Mesendoderm (in vitro differentiated cells): Measurements from ENCODE around the gene FUZ.

Source experiments
- DNase-seq: peaks from one replicate; pipeline ENCODE4 v3.0.0; 2013
- H2AK5ac ChIP-seq: 2 replicates; pipeline ENCODE4 v1.6.1; 2013; ENCODE audit warnings: low read length, inconsistent platforms
- H2BK120ac ChIP-seq: 2 replicates; pipeline ENCODE4 v1.6.1; 2013; ENCODE audit warnings: low read depth, mild to moderate bottlenecking, low read length, moderate library complexity, mixed read lengths
- H2BK15ac ChIP-seq: replicated peaks from 2 replicates; pipeline ENCODE4 v1.6.1; 2013; ENCODE audit warnings: low read depth, mild to moderate bottlenecking, moderate library complexity
- H2BK5ac ChIP-seq: 2 replicates; pipeline ENCODE4 v1.6.1; 2013; ENCODE audit warnings: low read length, inconsistent platforms
- H3K18ac ChIP-seq: 2 replicates; pipeline ENCODE4 v1.6.1; 2013; ENCODE audit warnings: mild to moderate bottlenecking, low read length, mixed read lengths
- H3K23ac ChIP-seq: one replicate; pipeline ENCODE4 v1.6.1; 2013; ENCODE audit warnings: low read length
- H3K27ac ChIP-seq: 2 replicates; pipeline ENCODE4 v1.5.1; 2013; ENCODE audit warnings: low read depth, mild to moderate bottlenecking, inconsistent platforms, low read length, moderate library complexity
- H3K27me3 ChIP-seq: 2 replicates; pipeline ENCODE4 v1.6.1; 2013; ENCODE audit warnings: low read length, control low read depth, mild to moderate bottlenecking, inconsistent platforms; ENCODE audit not compliant: insufficient read depth, poor library complexity
- H3K36me3 ChIP-seq: 2 replicates; pipeline ENCODE4 v1.6.1; 2013; ENCODE audit warnings: low read length, inconsistent platforms; ENCODE audit not compliant: control insufficient read depth, insufficient read depth
- H3K4ac ChIP-seq: one replicate; pipeline ENCODE4 v1.6.1; 2013; ENCODE audit warnings: low read depth, mild to moderate bottlenecking, low read length, moderate library complexity
- H3K4me1 ChIP-seq: 2 replicates; pipeline ENCODE4 v1.6.1; 2013; ENCODE audit warnings: low read depth, low read length, inconsistent platforms; ENCODE audit not compliant: control insufficient read depth
- H3K4me2 ChIP-seq: 2 replicates; pipeline ENCODE4 v1.6.1; 2013; ENCODE audit warnings: low read length
- H3K4me3 ChIP-seq: 2 replicates; pipeline ENCODE4 v1.5.1; 2013; ENCODE audit warnings: mild to moderate bottlenecking, low read length
- H3K56ac ChIP-seq: one replicate; pipeline ENCODE4 v1.6.1; 2013; ENCODE audit warnings: low read length
- H3K79me1 ChIP-seq: 2 replicates; pipeline ENCODE4 v1.6.1; 2013; ENCODE audit warnings: low read length, inconsistent platforms
- H3K79me2 ChIP-seq: 2 replicates; pipeline ENCODE4 v1.6.1; 2013; ENCODE audit warnings: mild to moderate bottlenecking, low read length; ENCODE audit not compliant: control insufficient read depth, insufficient read depth
- H3K9ac ChIP-seq: 2 replicates; pipeline ENCODE4 v1.6.1; 2013; ENCODE audit warnings: low read length, inconsistent platforms
- H4K5ac ChIP-seq: one replicate; pipeline ENCODE4 v1.6.1; 2013; ENCODE audit warnings: low read length
- H4K8ac ChIP-seq: one replicate; pipeline ENCODE4 v1.6.1; 2013; ENCODE audit warnings: low read depth, mild to moderate bottlenecking, control low read depth, low read length, moderate library complexity
- WGBS: extraction: QIAGEN DNeasy Blood & Tissue Kit; methylation state at CpG from one replicate; pipeline ENCODE4 v1.1.7; 2013; ENCODE audit warnings: low lambda C conversion rate, missing lambda C conversion rate; ENCODE audit not compliant: insufficient coverage; ENCODE audit errors: extremely low coverage; 5-methylcytosine and 5-hydroxymethylcytosine counted together

Gene FUZ

GRCh38 chr19:49786376-49786820 lies 26.7 kb downstream of the FUZ start:
- Histone ChIP-seq H4K8ac (no peak overlapping the region), H3K79me2 (no peaks in the 10 kb centered on the region), H4K5ac (no peak overlapping the region), H3K9ac (no peak overlapping the region), H2BK15ac (no peak overlapping the region), H3K27ac (no peak overlapping the region), H3K4me3 (no peak overlapping the region), H2AK5ac (no peak overlapping the region), H3K27me3 (no peaks in the 10 kb centered on the region), H2BK120ac (no peak overlapping the region), H3K79me1 (no peaks in the 10 kb centered on the region), H3K4me2 (no peak overlapping the region), H3K36me3 (peaks cover 7% of the 10 kb centered on the region), H3K18ac (no peak overlapping the region), H3K56ac (no peak overlapping the region), H2BK5ac (no peak overlapping the region), H3K4me1 (no peaks in the 10 kb centered on the region), H3K23ac (no peak overlapping the region), H3K4ac (no peak overlapping the region)
- WGBS: no CpG with 5 or more reads among the region's 9 CpGs
- DNase-seq: peak; percentile 57

GRCh38 chr19:49782515-49782914 lies 30.6 kb downstream of the FUZ start:
- H3K4me3 ChIP-seq: no peak overlapping the region
- H3K4ac ChIP-seq: no peak overlapping the region
- peaks cover 7% of the 10 kb centered on the region for H3K36me3 ChIP-seq
- H3K4me2 ChIP-seq: no peak overlapping the region
- H3K23ac ChIP-seq: no peak overlapping the region
- no peaks in the 10 kb centered on the region for H3K79me2 ChIP-seq
- H3K9ac ChIP-seq: no peak overlapping the region
- no peak overlapping the region for H3K27ac ChIP-seq
- H2BK5ac ChIP-seq: no peak overlapping the region
- no peak overlapping the region for H2BK15ac ChIP-seq
- H3K18ac ChIP-seq: no peak overlapping the region
- H4K5ac ChIP-seq: no peak overlapping the region
- DNase-seq: no peak
- H3K56ac ChIP-seq: no peak overlapping the region
- WGBS: no CpG with 5 or more reads among the region's 18 CpGs
- no peaks in the 10 kb centered on the region for H3K79me1 ChIP-seq
- H3K27me3 ChIP-seq: no peaks in the 10 kb centered on the region
- H4K8ac ChIP-seq: no peak overlapping the region
- no peak overlapping the region for H2AK5ac ChIP-seq
- H3K4me1 ChIP-seq: no peaks in the 10 kb centered on the region
- H2BK120ac ChIP-seq: no peak overlapping the region

GRCh38 chr19:49781394-49781793 lies 31.7 kb downstream of the FUZ start:
- Histone ChIP-seq H4K8ac (no peak overlapping the region), H4K5ac (no peak overlapping the region), H3K9ac (no peak overlapping the region), H3K79me1 (no peaks in the 10 kb centered on the region), H2BK15ac (no peak overlapping the region), H3K27ac (no peak overlapping the region), H3K4me1 (no peaks in the 10 kb centered on the region), H3K27me3 (no peaks in the 10 kb centered on the region), H3K4me3 (no peak overlapping the region), H3K18ac (no peak overlapping the region), H3K4me2 (no peak overlapping the region), H2BK5ac (no peak overlapping the region), H3K79me2 (no peaks in the 10 kb centered on the region), H2BK120ac (no peak overlapping the region), H3K23ac (no peak overlapping the region), H3K36me3 (peaks cover 7% of the 10 kb centered on the region), H3K56ac (no peak overlapping the region), H3K4ac (no peak overlapping the region), H2AK5ac (no peak overlapping the region)
- no peak for DNase-seq
- WGBS: no CpG with 5 or more reads among the region's 7 CpGs

GRCh38 chr19:49780861-49781260 lies 32.2 kb downstream of the FUZ start:
- H3K27me3 ChIP-seq: no peaks in the 10 kb centered on the region
- H3K4me2 ChIP-seq: no peak overlapping the region
- no peaks in the 10 kb centered on the region for H3K79me2 ChIP-seq
- H3K56ac ChIP-seq: peak overlapping the region; percentile 17
- H3K4me3 ChIP-seq: no peak overlapping the region
- peaks cover 2% of the 10 kb centered on the region for H3K79me1 ChIP-seq
- no peak overlapping the region for H2BK5ac ChIP-seq
- no peak overlapping the region for H4K8ac ChIP-seq
- H3K4me1 ChIP-seq: no peaks in the 10 kb centered on the region
- no peak overlapping the region for H3K27ac ChIP-seq
- WGBS: no CpG with 5 or more reads among the region's 8 CpGs
- peaks cover 7% of the 10 kb centered on the region for H3K36me3 ChIP-seq
- H3K23ac ChIP-seq: no peak overlapping the region
- H3K18ac ChIP-seq: no peak overlapping the region
- DNase-seq: peak; percentile 37
- H2AK5ac ChIP-seq: no peak overlapping the region
- H4K5ac ChIP-seq: no peak overlapping the region
- H3K9ac ChIP-seq: no peak overlapping the region
- H2BK120ac ChIP-seq: no peak overlapping the region
- H2BK15ac ChIP-seq: no peak overlapping the region
- no peak overlapping the region for H3K4ac ChIP-seq

- H3K4me2 ChIP-seq: no peak overlapping the region
Measured at GRCh38 chr19:49779731-49780555, 33.1 kb downstream of the FUZ start.

GRCh38 chr19:49776371-49776764 lies 36.7 kb downstream of the FUZ start:
- no peak overlapping the region for H3K56ac ChIP-seq
- no CpG with 5 or more reads among the region's 6 CpGs for WGBS
- no peak overlapping the region for H3K9ac ChIP-seq
- no peaks in the 10 kb centered on the region for H3K27me3 ChIP-seq
- H3K36me3 ChIP-seq: no peaks in the 10 kb centered on the region
- no peaks in the 10 kb centered on the region for H3K4me1 ChIP-seq
- no peak overlapping the region for H3K4ac ChIP-seq
- H3K27ac ChIP-seq: no peak overlapping the region
- H2BK120ac ChIP-seq: no peak overlapping the region
- H4K5ac ChIP-seq: no peak overlapping the region
- H2BK15ac ChIP-seq: no peak overlapping the region
- no peak overlapping the region for H3K4me3 ChIP-seq
- H3K79me2 ChIP-seq: no peaks in the 10 kb centered on the region
- peaks cover 2% of the 10 kb centered on the region for H3K79me1 ChIP-seq
- no peak overlapping the region for H3K18ac ChIP-seq
- H3K23ac ChIP-seq: no peak overlapping the region
- no peak overlapping the region for H2AK5ac ChIP-seq
- no peak overlapping the region for H3K4me2 ChIP-seq
- no peak overlapping the region for H2BK5ac ChIP-seq
- no peak overlapping the region for H4K8ac ChIP-seq
- DNase-seq: no peak

More at GRCh38 chr19:49779731-49780555, 33.1 kb downstream of the FUZ start:
- H3K4me1 ChIP-seq: no peaks in the 10 kb centered on the region
- H3K27ac ChIP-seq: no peak overlapping the region
- WGBS: no CpG with 5 or more reads among the region's 11 CpGs
- H2AK5ac ChIP-seq: no peak overlapping the region
- H4K5ac ChIP-seq: no peak overlapping the region
- H4K8ac ChIP-seq: no peak overlapping the region
- H3K36me3 ChIP-seq: peaks cover 5% of the 10 kb centered on the region
- no peak overlapping the region for H3K56ac ChIP-seq
- H3K79me2 ChIP-seq: no peaks in the 10 kb centered on the region
- H3K27me3 ChIP-seq: no peaks in the 10 kb centered on the region
- no peak overlapping the region for H2BK15ac ChIP-seq
- H2BK5ac ChIP-seq: no peak overlapping the region
- no peak overlapping the region for H3K4me3 ChIP-seq
- peaks cover 2% of the 10 kb centered on the region for H3K79me1 ChIP-seq
- H3K18ac ChIP-seq: no peak overlapping the region
- no peak overlapping the region for H3K23ac ChIP-seq
- no peak overlapping the region for H3K9ac ChIP-seq
- no peak overlapping the region for H3K4ac ChIP-seq
- no peak for DNase-seq
- H2BK120ac ChIP-seq: no peak overlapping the region
